Islet of Langerhans (tissue), 1 donor: ENCODE measurements around the gene PRDM8.
"Not testable (repeated sequence)": the region's sequence is repeated elsewhere in the genome, so short reads cannot be mapped to it uniquely, and the experiment has no call there.

ENCODE experiments used
- FAIRE-seq: peaks from one replicate; lab custom pipeline; 2011; peaks lifted over from hg19 to GRCh38; lab: Jason Lieb, UNC

The PRDM8 gene

DNA sequence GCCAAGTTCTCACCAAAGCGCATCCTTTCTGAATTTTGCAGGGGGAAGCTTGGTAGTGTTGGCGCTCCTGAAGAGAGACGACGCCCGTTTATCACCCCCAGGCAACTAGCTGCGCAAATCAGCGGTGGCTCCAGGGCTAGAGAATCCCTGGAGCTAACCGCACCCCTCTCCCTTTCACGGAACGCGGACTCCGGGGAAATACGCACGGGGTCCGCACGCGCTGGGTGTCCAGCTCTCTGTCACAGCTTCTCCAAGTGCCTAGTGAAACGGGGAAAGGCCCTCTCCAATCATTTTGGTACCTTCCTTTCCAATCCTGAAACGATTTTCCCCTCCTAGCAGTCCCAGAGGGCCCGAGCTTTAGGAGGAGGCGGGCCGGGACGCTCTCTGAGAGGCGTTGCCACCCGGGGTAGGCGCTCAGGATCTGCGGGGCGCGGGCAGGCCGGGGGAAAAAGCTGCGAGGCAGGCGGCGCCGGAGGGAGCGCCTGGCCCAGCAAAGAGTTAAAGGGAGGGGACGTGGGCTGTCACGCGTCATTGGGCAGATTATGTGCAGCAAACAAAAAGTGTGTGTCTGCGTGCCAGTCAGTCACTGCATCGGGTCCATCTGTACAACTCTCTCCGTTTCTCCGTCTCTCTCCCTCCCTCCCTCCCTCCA, at the start of gene PRDM8:
Gene PRDM8 (plus strand): TSS at position 582 of the 652 bp plus-strand sequence. CDS start 2,578 bp downstream, outside the sequence.
- no peak for FAIRE-seq

DNA sequence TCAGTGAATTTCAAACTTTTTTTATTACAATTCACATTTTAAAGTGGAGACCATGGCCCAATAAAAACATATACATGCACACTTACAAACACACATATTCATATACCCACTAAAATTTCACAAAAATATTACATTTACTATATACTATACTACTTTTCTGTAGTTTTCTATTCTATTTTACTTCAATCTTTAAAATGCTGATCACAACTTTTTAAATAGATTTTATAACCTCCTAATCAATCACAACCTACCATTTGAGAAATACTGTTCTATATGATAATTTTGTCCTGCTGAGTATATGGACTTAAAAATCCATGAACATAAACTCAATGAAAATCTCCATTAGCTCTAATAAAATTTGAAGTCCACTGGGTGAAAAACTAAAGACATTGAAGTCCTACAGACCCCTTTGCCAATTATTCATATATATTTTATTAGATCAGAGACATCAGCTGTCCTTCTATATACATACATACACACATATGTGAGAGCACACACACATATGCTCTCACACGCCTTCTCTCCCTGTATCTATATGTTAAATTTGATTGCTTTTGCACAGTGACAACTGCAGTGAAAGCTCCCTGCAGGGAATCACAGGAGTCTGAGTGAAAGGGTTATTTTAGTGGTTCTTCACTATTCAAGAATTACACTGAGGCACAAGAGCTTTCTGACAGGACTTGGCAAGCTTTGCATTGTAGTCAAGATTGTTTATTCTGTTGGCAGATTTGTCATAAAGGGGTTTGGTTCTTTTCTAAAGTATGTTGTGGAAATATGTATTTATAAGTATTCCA, 46.7 kb upstream of the PRDM8 start:
- FAIRE-seq = no peak

GRCh38 chr4:80151981-80152380, 45.3 kb upstream of the PRDM8 start:
- no peak for FAIRE-seq

- FAIRE-seq = no peak
These were observed 43.3 kb upstream of the PRDM8 start for GRCh38 chr4:80153874-80154544.

- FAIRE-seq = no peak
These were observed 42.8 kb upstream of the PRDM8 start for GRCh38 chr4:80154545-80154933.

DNA sequence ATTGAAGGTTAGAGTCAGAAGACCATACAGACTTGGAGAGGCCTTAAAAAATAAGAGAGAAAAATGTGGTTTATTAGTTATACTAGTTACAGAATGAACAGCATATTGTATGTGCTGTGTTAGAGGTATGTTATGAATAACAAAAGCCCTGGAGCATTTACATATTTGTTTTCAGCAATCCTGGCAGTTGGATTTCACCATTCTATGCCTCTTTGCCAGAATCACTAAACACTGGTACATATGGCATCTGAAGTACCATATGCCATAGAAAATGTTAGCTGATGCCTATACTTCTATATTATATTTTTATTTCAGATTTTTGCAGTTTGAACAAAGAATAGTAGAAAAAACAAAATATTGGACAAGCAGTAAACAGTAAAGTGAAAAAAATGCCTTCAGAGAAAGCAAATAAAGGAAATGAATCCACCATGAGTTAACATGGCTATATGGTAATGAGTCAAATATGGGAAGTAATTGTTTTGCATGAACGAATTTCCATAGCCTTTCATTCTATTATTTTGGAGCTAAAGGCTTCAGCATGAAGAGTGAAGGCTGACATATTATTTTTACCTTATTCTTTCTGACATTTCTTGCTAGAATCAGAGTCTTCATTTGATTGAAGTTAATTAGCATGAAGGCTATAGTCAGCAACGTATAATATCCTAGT, 41.9 kb upstream of the PRDM8 start:
- no peak for FAIRE-seq

- no peak for FAIRE-seq
These were observed 40.9 kb upstream of the PRDM8 start for GRCh38 chr4:80156410-80156809.

DNA sequence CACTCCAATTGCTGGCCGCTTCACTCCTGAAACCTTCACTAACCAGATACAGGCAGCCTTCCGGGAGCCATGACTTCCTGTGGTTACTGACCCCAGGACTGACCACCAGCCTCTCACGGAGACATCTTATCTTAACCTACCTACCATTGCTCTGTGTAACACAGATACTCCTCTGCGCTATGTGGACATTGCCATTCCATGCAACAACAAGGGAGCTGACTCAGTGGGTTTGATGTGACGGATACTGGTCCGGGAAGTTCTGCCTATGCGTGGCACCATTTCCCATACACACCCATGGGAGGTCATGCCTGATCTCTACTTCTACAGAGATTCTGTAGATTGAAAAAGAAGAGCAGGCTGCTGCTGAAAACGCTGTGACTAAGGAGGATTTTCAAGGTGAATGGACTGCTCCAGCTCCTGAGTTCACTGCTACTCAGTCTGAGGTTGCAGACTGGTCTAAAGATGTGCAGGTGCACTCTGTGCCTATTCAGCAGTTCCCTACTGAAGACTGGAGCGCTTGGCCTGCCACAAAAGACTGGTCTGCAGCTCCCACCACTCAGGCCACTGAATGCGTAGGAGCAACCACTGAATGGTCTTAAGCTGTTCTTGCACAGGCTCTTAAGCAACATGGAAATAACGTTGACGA, 35.8 kb upstream of the PRDM8 start:
- FAIRE-seq = no peak

DNA sequence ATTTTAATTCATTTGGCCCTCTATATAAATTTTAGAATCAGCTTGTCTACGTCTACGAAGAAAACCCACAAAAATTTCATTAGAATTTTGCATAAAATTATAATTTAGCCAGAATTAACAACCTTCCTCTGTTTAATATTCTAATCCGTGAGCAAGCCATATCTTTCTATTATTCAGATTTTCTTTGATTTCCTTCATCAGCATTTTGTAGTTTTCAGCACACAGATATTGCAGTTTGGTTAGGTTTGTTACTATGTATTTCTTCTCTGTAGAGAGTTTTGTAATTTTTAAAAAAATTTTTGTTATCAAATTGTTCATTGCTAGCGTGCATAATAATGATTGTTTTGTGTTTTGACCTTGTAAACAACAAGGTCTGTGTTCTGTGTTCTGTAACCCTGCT, 34.9 kb upstream of the PRDM8 start:
- FAIRE-seq = no peak

- no peak for FAIRE-seq
These were observed 31.4 kb upstream of the PRDM8 start for GRCh38 chr4:80165855-80166254.

- no peak for FAIRE-seq
These were observed 26.1 kb upstream of the PRDM8 start for GRCh38 chr4:80171251-80171650.

DNA sequence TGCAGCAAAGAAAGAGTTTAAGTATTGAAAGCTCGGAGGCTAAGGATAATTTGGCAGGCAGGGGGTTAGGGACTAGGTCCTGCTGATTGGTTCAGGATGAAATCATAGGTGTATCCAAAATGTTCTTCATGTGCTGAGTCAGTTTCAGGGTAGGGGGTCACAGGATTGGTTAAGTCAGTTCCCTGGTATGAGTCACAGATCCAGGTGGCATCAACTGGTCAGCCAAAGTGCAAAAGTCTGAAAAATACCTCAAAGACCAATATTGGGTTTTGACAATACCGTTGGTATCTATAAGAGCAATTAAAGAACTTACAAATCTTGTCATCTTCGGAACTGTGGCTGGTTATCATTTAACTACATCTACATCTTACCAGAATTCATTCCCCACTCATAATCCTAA, 25.6 kb upstream of the PRDM8 start:
- no peak for FAIRE-seq

DNA sequence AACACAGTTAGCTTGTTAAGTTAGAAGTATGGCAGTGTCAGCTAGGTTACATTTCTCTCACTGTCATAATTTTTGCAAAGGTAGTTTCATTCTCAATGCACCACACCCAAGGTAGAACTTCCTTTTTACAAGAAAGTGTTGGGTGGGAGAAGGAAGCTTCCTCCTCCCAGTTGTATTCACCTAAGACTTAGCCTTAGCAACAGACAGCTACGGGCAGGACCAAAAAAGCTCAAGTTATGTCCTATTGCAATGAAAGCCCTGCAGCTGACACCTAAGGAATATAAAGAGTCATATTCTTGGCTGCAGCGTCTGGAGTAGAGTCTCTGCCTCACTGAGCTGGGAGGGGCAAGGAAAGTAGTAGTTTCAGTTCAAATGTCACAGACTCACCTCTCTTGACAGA, 25.1 kb upstream of the PRDM8 start:
- FAIRE-seq = no peak

DNA sequence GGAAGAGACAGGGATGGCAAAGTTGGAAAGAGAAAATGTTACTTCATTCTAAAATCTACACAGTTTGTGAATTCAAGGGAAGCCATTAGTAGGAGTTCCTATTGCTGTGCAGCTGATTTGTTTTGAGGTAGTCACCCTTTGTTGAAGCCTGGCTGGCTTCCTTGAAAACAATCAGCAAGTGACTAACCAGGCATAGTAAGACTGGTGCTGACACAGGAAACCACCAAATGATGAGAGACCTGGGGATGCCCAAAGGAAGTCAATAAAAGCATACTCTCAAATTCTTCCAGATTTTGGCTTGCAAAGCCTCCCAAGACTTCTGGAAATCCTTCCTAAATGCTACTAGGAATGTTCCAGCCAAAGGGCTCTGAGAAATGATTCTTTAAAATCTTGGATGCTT, 23.9 kb upstream of the PRDM8 start:
- no peak for FAIRE-seq

DNA sequence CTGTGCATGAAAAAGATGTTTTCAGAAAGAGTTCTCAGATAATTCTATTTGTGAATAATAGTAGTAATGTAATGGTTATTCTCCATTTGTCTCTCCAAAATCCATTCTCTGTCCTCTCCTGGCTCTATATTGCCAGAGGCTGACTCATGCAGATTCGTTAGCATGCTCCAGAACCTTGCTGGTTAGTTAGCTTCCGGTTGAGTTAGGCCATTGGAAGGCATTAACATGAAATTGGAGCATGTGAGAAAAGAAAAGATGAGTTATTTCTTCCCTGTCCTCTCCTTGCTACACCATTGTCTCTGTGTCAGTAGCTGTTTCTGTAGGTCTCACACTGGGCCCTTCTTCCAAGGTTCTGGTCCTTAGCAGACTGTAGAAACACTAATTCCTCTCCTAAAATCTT, 23.5 kb upstream of the PRDM8 start:
- FAIRE-seq = no peak

GRCh38 chr4:80177793-80178192, 19.5 kb upstream of the PRDM8 start:
- FAIRE-seq = not testable (repeated sequence)

- no peak for FAIRE-seq
These were observed 18.3 kb upstream of the PRDM8 start for GRCh38 chr4:80178964-80179363.

DNA sequence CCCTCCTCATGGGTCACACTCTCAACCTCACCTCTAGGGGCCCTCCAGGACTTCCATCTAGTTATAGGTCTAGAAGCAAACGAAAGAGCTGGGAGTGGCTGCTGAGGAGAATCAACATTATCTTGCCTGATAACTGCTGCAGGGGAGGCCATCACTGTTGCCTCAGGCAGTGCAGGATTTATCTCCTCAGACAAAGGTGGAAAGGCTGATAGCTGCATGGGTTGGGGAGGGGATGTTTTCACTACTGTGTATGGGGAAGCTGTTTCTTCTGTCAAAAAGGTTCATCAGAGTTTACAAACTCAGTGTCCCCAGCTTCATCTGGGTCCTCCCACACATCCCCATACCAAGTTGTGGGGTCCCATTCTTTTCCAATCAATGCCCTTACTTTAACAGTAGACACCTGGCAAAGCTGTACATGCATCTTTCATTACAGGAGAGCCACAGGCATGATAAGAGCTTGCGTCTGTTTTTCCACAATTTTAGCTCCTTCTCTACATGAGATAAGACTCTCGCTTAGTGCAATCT, 17.6 kb upstream of the PRDM8 start:
- FAIRE-seq = no peak

- no peak for FAIRE-seq
These were observed 16.6 kb upstream of the PRDM8 start for GRCh38 chr4:80180743-80181142.

GRCh38 chr4:80182237-80182866, 15.0 kb upstream of the PRDM8 start:
- no peak for FAIRE-seq

- no peak for FAIRE-seq
These were observed 13.9 kb upstream of the PRDM8 start for GRCh38 chr4:80183250-80184052.
